CD4-positive, alpha-beta T cell treated with Interleukin-17A for 1 hour (primary cell): Measurements from ENCODE around the gene TMEM69.
"Not testable (repeated sequence)": the region's sequence is repeated elsewhere in the genome, so short reads cannot be mapped to it uniquely, and the experiment has no call there.

Source experiments
- DNase-seq: peaks from one replicate; pipeline ENCODE4 v3.0.0-alpha.2; 2020

TMEM69 gene

GRCh38 chr1:45679123-45679522 is 8.9 kb upstream of the TMEM69 start:
- DNase-seq = no peak

- no peak for DNase-seq
Measured at GRCh38 chr1:45682942-45683341, 5.0 kb upstream of the TMEM69 start.

GRCh38 chr1:45684402-45684801 is 3.6 kb upstream of the TMEM69 start:
- DNase-seq = no peak

DNA sequence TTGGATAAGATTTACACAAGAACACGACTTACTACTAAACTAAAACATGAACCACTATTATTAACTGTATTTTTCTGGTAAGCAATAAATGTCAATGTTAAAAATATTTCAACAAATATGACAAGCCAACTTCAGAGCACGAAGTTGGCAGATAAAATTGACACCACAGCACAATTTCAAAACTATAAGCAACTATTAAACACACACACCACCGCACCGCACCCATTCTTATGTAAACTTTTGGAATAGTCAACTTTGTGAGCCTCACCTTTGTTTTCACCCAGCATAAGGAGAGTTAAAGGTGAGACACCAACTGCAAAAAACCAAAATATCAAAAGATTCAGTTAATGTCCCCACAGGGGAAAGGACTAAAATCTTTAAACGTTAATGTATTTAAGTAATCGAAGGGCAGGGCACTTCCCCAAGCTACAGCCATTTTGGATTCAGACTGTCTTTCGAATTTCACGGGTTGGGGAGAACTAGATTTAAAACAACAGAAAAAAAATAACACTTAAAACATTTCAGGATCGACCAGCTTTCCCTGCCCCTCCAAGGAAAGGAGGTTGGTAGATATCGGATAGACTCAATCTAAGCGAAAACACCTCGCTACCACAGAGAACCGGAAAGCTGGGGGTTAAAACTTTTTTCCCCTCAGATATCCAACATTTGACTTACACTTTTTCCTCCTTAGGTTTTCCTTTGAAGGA is 2.5 kb upstream of the TMEM69 start:
- peak; percentile 27 for DNase-seq

- DNase-seq = peak; percentile 64
Measured at GRCh38 chr1:45686015-45686287, 2.0 kb upstream of the TMEM69 start.

DNA sequence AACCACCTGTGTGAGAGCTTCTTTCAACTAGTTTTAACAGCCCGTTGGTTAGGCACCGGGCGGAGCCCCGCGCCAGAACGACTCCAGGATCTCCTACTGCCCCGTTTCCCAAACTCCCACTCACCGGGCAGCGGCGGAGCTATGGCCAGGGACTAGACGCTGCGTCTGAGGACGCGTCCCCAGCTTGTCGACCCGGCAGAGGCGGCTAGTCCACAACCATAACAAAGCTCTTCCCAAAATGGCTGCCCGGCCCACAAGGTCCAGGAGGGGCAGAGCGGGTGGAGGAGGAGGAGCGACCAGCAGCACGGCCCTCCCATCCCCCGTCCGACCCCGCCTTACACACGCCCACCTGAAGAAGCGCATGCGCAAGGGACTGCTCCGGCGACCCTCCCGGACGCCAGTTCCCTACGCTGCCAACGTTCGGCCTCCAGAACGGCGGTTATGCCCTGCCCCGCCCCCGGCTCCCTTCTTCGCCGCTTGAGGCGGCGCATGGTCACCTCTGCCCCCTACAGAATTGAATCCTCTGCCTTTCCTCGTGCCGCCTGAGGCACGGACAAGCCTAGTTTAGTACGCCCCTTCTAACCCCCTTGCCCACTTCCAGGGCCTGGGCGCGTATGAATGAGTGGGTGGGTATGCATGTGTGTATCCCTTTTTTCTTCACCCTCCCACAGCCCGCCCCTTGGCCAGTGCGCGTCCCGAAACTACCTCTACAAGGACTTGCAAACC is 1.5 kb upstream of the TMEM69 start, which contains the start of gene GPBP1L1:
GPBP1L1 (minus strand) TSS at position 246 of the 726 bp plus-strand sequence. CDS start 27,446 bp downstream, outside the sequence.
- DNase-seq = peak; percentile 98

GRCh38 chr1:45687014-45687753 is 797 bp upstream of the TMEM69 start:
- peak; percentile 99 for DNase-seq

DNA sequence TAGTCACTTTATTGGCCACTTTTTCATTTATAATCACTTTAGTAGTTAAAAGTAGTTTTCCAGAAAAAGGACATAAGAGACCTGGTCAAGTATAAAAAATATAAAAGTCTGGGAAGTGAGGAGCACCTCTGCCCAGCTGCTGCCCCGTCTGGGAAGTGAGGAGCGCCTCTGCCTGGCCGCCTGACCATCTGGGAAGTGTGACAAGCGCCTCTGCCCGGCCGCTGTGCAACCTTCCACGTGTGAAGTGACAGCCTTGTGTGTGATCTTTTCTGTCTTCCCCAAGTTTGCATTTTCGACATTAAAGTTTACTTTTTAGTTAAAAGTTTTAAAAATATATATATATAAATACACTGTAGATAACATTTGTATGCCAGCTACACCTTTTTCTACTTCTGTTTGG is 5.8 kb downstream of the TMEM69 start:
- DNase-seq = not testable (repeated sequence)

DNA sequence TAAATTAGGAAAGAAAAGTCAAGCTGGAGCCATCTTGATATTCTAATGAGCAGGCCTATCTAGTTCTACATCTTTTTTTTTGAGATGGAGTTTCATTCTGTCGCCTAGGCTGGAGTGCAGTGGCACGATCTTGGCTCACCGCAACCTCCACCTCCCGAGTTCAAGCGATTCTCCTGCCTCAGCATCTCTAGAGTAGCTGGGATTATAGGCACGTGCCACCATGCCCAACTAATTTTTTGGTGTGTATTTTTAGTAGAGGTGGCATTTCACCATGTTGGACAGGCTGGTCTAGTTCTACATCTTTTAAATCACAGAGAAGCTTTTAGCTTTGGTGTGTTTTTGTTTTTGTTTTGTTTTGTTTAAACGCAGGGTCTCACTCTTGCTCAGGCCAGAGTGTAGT is 6.8 kb downstream of the TMEM69 start:
- no peak for DNase-seq

GRCh38 chr1:45704637-45705036 is 16.7 kb downstream of the TMEM69 start:
- DNase-seq = no peak

DNA sequence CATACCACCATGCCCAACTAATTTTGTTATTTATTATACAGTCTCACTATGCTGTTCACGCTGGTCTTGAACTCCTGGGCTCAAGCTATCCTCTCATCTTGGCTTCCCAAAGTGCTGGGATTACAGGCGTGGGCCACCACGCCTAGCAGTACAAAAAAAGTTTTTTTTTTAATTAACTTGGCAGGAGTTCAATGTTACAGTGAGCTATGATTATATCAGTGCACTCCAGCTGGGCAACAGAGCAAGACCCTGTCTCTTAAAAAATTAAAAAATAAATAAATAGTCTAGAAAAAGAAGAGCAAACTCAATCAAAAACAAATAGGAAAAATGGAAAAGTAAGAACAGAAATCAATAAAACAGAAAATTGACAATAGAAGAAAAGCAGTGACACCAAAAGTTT is 25.7 kb downstream of the TMEM69 start:
- DNase-seq = no peak

DNA sequence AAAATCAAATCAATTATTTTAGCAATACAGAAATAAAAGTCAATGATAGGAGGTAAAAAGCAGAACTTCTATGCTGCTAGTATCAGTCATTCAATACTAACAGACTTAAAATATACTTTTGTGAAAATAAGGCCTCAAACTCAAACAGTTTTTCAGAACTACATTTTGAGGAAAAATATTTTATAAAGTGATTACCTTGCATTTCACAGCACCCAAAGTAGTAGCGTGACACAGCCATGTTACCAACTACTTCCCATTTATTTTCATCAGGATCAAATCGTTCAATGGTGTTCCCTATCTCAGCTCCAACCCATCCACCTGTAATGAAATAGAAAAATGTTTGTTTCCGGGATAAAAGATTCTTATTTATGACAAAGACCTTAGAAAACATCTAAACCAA is 28.7 kb downstream of the TMEM69 start:
- no peak for DNase-seq

DNA sequence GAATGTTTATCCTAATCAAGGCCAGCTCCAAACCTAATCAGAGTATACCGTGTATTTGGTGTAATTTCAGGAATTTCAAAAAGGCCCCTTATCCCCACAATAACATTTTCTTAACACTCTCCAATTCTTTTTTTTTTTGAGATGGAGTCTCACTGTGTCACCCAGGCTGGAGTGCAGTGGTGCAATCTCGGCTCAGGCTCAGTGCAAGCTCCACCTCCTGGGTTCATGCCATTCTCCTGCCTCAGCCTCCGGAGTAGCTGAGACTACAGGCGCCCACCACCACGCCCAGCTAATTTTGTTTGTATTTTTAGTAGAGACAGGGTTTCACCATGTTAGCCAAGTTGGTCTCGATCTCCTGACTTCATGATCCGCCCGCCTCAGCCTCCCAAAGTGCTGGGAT is 29.4 kb downstream of the TMEM69 start:
- not testable (repeated sequence) for DNase-seq

GRCh38 chr1:45718289-45718688 is 30.3 kb downstream of the TMEM69 start:
- no peak for DNase-seq

DNA sequence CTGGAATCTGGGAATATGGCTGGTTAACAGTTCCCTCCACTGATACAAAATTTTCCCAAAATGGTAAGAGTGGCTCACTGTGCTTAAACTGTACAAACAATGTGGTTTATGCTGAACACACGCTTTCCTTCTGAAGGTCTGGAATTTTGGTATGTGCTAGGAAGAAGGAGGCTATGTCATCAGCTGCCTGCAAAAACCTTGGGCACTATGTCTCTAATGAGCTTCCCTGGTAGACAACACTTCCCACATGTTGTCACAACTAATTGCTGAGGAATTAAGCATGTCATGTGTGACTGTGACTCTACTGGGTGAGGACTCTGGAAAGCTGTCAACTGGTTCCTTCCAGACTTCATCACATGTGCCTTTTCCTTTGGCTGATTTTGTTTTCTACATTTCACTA is 33.2 kb downstream of the TMEM69 start:
- DNase-seq = no peak

DNA sequence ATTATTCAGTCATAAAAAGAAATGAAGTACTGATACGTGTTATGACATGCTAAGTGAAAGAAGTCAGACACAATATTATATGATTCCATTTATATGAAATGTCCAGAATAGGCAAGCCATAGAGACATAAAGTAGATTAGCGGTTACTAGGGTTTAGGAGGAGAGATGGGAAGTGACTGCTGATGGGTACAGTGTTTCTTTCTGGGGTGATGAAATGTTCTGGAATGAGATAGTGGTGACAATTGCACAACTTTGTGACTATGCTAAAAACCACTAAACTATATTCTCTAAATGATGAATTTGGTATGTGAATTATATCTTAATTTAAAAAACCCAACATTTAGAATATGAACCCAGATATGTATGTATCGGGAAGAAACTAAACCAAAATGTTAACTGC is 34.8 kb downstream of the TMEM69 start:
- DNase-seq = no peak

DNA sequence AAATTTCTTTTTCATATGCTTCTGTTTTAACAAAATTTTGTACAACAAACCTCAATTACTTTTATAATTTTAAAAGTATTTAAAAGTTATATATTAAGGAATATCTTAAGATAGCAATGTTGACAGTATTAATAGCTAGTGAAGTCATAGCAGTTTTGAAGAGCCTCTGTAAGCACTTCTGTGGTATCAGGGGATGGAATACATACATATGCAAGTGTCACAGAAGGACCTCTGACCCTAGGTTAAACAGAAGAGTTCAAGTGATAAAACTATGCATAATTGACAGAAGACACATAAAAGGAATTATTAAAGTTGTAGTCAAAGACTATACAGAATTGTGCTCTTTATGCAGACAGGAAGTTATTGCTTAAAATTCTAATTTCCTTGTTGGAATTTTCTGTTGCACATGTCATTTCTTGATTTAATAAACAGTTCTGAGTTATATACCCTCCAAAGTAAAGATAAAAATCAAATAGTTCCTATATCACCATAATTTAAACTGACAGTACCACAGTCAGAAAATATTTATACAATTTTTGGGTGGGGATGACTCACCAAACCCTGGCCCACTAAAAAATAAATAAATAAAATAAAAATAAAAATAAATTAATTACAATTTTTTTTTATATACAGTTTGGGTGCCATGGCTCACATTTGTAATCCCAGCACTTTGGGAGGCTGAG is 35.4 kb downstream of the TMEM69 start:
- no peak for DNase-seq

DNA sequence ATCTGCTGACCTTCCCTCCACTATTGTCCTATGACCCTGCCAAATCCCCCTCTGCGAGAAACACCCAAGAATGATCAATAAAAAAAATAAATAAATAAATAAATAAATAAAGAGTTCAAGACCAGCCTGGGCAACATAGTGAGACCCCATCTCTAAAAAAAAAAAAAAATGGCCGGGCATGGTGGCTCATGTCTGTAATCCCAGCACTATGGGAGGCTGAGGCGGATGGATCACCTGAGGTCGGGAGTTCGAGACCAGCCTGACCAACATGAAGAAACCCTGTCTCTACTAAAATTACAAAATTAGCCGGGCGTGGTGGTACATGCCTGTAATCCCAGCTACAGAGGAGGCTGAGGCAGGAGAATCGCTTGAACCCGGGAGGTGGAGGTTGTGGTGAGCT is 38.0 kb downstream of the TMEM69 start:
- not testable (repeated sequence) for DNase-seq

- no peak for DNase-seq
Measured at GRCh38 chr1:45730075-45730779, 42.2 kb downstream of the TMEM69 start.

DNA sequence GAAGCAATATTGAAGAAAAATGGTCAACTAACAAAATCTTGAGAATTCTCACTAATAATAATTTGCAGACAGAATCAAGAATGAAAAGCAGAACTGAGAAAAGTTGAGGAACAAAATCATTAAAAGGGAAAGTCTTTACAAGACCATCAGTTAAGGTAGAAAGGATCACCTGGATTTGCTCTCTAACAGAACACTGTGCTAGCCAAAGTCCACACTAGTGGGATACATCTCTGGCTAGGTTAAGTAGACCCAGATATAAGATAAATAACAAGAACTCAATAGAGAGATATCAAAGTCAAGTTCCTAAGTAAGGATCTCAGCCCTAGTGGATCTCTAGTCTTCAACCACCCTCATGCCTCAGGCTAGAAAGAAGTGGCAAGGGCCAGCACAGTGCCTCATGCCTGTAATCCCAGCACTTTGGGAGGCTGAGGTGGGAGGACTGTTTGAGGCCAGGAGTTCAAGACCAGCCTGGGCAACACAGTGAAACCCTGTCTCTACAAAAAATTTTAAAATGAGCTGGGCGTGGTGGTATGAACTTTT is 42.9 kb downstream of the TMEM69 start:
- no peak for DNase-seq

DNA sequence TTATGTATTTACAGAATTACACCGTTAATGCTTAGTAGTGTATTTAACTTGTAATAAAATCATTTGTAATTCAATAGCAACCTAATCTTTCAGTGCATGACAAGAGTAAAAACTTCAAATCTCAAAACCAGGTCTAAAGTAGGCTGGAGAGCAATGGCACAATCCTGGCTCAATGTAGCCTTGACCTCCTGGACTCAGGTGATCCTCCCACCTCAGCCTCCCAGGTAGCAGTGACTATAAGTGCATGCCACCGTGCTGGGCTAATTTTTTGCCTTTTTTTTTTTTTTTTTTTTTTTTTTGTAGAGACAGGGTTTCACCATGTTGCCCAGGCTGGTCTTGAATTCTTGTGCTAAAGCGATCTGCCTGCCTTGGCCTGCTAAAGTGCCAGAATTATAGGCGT is 51.2 kb downstream of the TMEM69 start:
- no peak for DNase-seq

GRCh38 chr1:45739641-45740156 is 51.7 kb downstream of the TMEM69 start:
- DNase-seq = not testable (repeated sequence)
